K562 (cell line): Measurements from ENCODE around the gene PAQR8. TPM values are rescaled to one million over a fixed set of nuclear protein-coding genes. Genes with fewer than 3 reads are reported as not detected.

Experiments used
- ARID1B ChIP-seq: fragments of 450-650 bp; IDR thresholded peaks from 2 replicates; pipeline ENCODE4 v1.6.1; 2016; ENCODE audit warnings: antibody characterized with exemption, mild to moderate bottlenecking, inconsistent platforms
- ATF7 ChIP-seq: fragments of 450-650 bp; IDR thresholded peaks from 2 replicates; pipeline ENCODE4 v1.7.1; 2014; ENCODE audit warnings: mild to moderate bottlenecking, moderate library complexity
- BHLHE40 ChIP-seq: IDR thresholded peaks from 2 replicates; pipeline ENCODE4 v1.6.1; 2011; ENCODE audit warnings: low read length, improper control_type of control experiment
- CEBPG ChIP-seq, 3 experiments: fragments of 200-800 bp in 1 of 3; sonication (Bioruptor generic) in 1 of 3; sonication (generic) in 1 of 3; formaldehyde crosslinking in 1 of 3; IDR thresholded peaks in 2 of 3; conservative IDR thresholded peaks in 1 of 3; 2 replicates each; pipeline versions ENCODE4 v1.6.1 to v1.8.0; 2016 to 2022; ENCODE audit warnings: missing compliant biosample characterization in 2 of 3, missing genetic modification characterization in 2 of 3, mild to moderate bottlenecking in 1 of 3, missing genetic modification reagents in 1 of 3
- CTBP1 ChIP-seq: fragments of 450-650 bp; IDR thresholded peaks from 2 replicates; pipeline ENCODE4 v1.6.1; 2016; ENCODE audit warnings: borderline replicate concordance
- DPF2 ChIP-seq: fragments of 450-650 bp; IDR thresholded peaks from 2 replicates; pipeline ENCODE4 v1.6.1; 2016
- EP300 ChIP-seq: IDR thresholded peaks from 2 replicates; pipeline ENCODE4 v1.6.1; 2012; ENCODE audit warnings: low read length, improper control_type of control experiment
- EP400 ChIP-seq: fragments of 450-650 bp; IDR thresholded peaks from 2 replicates; pipeline ENCODE4 v1.6.1; 2017; ENCODE audit warnings: antibody characterized with exemption, mild to moderate bottlenecking, moderate library complexity
- ETV5 ChIP-seq: sonication (generic); formaldehyde crosslinking; IDR thresholded peaks from 2 replicates; pipeline ENCODE4 v1.4.0; 2020; ENCODE audit warnings: low read depth, mild to moderate bottlenecking, missing genetic modification reagents
- FOXK2 ChIP-seq, 2 experiments: fragments of 450-650 bp; IDR thresholded peaks in 1 of 2; conservative IDR thresholded peaks in 1 of 2; 2 replicates each; pipeline ENCODE4 v1.6.1; 2016; ENCODE audit warnings: low read depth in 2 of 2, mild to moderate bottlenecking in 1 of 2
- HIVEP1 ChIP-seq: fragments of 250-450 bp; sonication (Bioruptor Pico); IDR thresholded peaks from 2 replicates; pipeline ENCODE4 v1.4.0; 2020; ENCODE audit warnings: mild to moderate bottlenecking
- HNRNPH1 ChIP-seq: fragments of 200-400 bp; formaldehyde crosslinking; optimal IDR thresholded peaks from 2 replicates; pipeline ENCODE3; 2017; ENCODE audit warnings: low read depth, mild to moderate bottlenecking, low read length, moderate library complexity
- JUND ChIP-seq, 2 experiments: IDR thresholded peaks; 2 replicates in 1 of 2; 3 replicates in 1 of 2; pipeline ENCODE4 v1.6.1; 2011; ENCODE audit warnings: borderline replicate concordance in 2 of 2, low read depth in 2 of 2, low read length in 2 of 2, improper control_type of control experiment in 1 of 2, missing biosample characterization in 1 of 2, missing genetic modification characterization in 1 of 2, missing genetic modification reagents in 1 of 2
- NR2C1 ChIP-seq, 2 experiments: fragments of 450-650 bp; IDR thresholded peaks; 2 replicates each; pipeline ENCODE4 v1.6.1; 2017; ENCODE audit warnings: mild to moderate bottlenecking in 2 of 2, antibody characterized with exemption in 1 of 2, inconsistent platforms in 1 of 2, missing compliant biosample characterization in 1 of 2, missing genetic modification characterization in 1 of 2
- POLR3A ChIP-seq: IDR thresholded peaks from 2 replicates; pipeline ENCODE4 v1.6.1; 2011; ENCODE audit warnings: borderline replicate concordance, mild to moderate bottlenecking, moderate library complexity; ENCODE audit not compliant: insufficient read length, insufficient read depth; ENCODE audit errors: extremely low read depth
- RNF2 ChIP-seq: sonication (generic); IDR thresholded peaks from 2 replicates; pipeline ENCODE4 v1.6.1; 2016
- SMARCC2 ChIP-seq: fragments of 450-650 bp; IDR thresholded peaks from 2 replicates; pipeline ENCODE4 v1.6.1; 2017; ENCODE audit warnings: antibody characterized with exemption, moderate library complexity, mild to moderate bottlenecking, low read depth
- SOX6 ChIP-seq: fragments of 450-650 bp; IDR thresholded peaks from 2 replicates; pipeline ENCODE4 v1.6.1; 2014; ENCODE audit warnings: mild to moderate bottlenecking
- TCF3 ChIP-seq: sonication (generic); formaldehyde crosslinking; IDR thresholded peaks from 2 replicates; pipeline ENCODE4 v1.4.0; 2020; ENCODE audit warnings: mild to moderate bottlenecking, missing genetic modification reagents
- TGIF2 ChIP-seq: sonication (generic); formaldehyde crosslinking; IDR thresholded peaks from 2 replicates; pipeline ENCODE4 v1.8.1; 2022; ENCODE audit warnings: mild to moderate bottlenecking, missing genetic modification reagents, moderate library complexity
- ZNF444 ChIP-seq: fragments of 250-450 bp; sonication (Bioruptor Pico); IDR thresholded peaks from 2 replicates; pipeline ENCODE4 v1.4.0; 2020; ENCODE audit warnings: mild to moderate bottlenecking, moderate library complexity
- ZNF551 ChIP-seq: fragments of 250-450 bp; sonication (Bioruptor Pico); IDR thresholded peaks from 2 replicates; pipeline ENCODE4 v1.5.0; 2021; ENCODE audit warnings: mild to moderate bottlenecking, moderate library complexity
- ZNF740 ChIP-seq, 3 experiments: fragments of 200-800 bp in 1 of 3; sonication (Bioruptor generic) in 1 of 3; sonication (generic) in 1 of 3; formaldehyde crosslinking in 1 of 3; IDR thresholded peaks; 2 replicates each; pipeline versions ENCODE4 v1.6.1 to v1.8.0; 2016 to 2022; ENCODE audit warnings: mild to moderate bottlenecking in 2 of 3, missing compliant biosample characterization in 2 of 3, missing genetic modification characterization in 2 of 3, missing genetic modification reagents in 1 of 3
- ZNF79 ChIP-seq: fragments of 250-450 bp; sonication (Bioruptor Pico); IDR thresholded peaks from 2 replicates; pipeline ENCODE4 v1.4.0; 2020; ENCODE audit warnings: low read depth, mild to moderate bottlenecking, moderate library complexity
- polyA plus RNA-seq, 8 experiments: library from polyadenylated mRNA; depleted of rRNA in 4 of 8; stranded (reverse) in 5 of 8; unstranded in 3 of 8; fragments of >200 nt; fragmentation: Nextera tagmentation in 2 of 8; fragmentation: Illumina TruSeq in 1 of 8; extraction: Ambion mirVana in 2 of 8; extraction: Trizol in 1 of 8; gene quantifications; 2 replicates each; pipeline versions ENCODE4 v1.2.1 to v1.2.3, GENCODE V29; 2011 to 2014; ENCODE audit warnings: inconsistent platforms in 1 of 8, missing spikeins in 1 of 8
- total RNA-seq, 7 experiments: library from RNA; depleted of rRNA in 6 of 7; stranded (reverse); fragments of >200 nt in 6 of 7; fragmentation: Illumina TruSeq in 2 of 7; extraction: Trizol in 2 of 7; gene quantifications; 2 replicates each; pipeline versions ENCODE4 v1.2.1 to v1.2.3, GENCODE V29; 2011 to 2021; ENCODE audit warnings: low replicate concordance in 1 of 7

PAQR8 gene
- total and polyA plus RNA-seq, 9 of the 15 experiments (the other 6 are each of a cell fraction or from before 2014, with no cell fraction given): 1.4 to 10.2 (median 3.5) TPM

GRCh38 chr6:52390361-52390727 is 28.4 kb downstream of the PAQR8 start (continued):
- no peak for TF ChIP-seq HNRNPH1
- peak; percentile 38; the same call in 1 of the 2 replicates for TF ChIP-seq TCF3 (CRISPR knock-in tag)
- 0 out of 2 replicates have a peak, but pooled peaks have one; percentile 22 for TF ChIP-seq SOX6
- peak; percentile 93 for TF ChIP-seq ETV5 (CRISPR knock-in tag)
- TF ChIP-seq ATF7: 0 out of 2 replicates have a peak, but pooled peaks have one; percentile 14
- no peak for TF ChIP-seq ZNF444 (CRISPR knock-in tag)
- no peak for TF ChIP-seq ZNF79 (CRISPR knock-in tag)
- no peak for TF ChIP-seq ZNF551
- TF ChIP-seq CEBPG (CRISPR knock-in tag; IDR thresholded peaks at IDR 0.05): no peak
- no peak for TF ChIP-seq CEBPG (tag; conservative IDR thresholded peaks at IDR 0.05 in 1 of 2, IDR thresholded peaks at IDR 0.05 in 1 of 2)
- no peak for TF ChIP-seq TGIF2
- TF ChIP-seq RNF2: no peak; the same call in none of the 2 replicates
- 0 out of 4 replicates have a peak, but pooled peaks of 1 of the 2 experiments have one; percentile 26 for TF ChIP-seq FOXK2 (conservative IDR thresholded peaks at IDR 0.05 in 1 of 2, IDR thresholded peaks at IDR 0.05 in 1 of 2; ENCODE audit: low read depth in 2 of 2)
- TF ChIP-seq EP400: peak; percentile 29; the same call in 1 of the 2 replicates
- no peak for TF ChIP-seq NR2C1 (IDR thresholded peaks at IDR 0.05)
- TF ChIP-seq NR2C1 (tag; IDR thresholded peaks at IDR 0.05): no peak
- TF ChIP-seq ARID1B: peak; percentile 79
- no peak for TF ChIP-seq HIVEP1
- TF ChIP-seq CTBP1: 0 out of 2 replicates have a peak, but pooled peaks have one; percentile 14
- no peak for TF ChIP-seq ZNF740 (CRISPR knock-in tag; IDR thresholded peaks at IDR 0.05)
- TF ChIP-seq ZNF740 (tag; IDR thresholded peaks at IDR 0.05): no peak
- TF ChIP-seq DPF2: peak; percentile 87
- TF ChIP-seq SMARCC2: peak; percentile 58; the same call in 1 of the 2 replicates
- peak; percentile 59 for TF ChIP-seq EP300
- peak; percentile 90 for TF ChIP-seq JUND (IDR thresholded peaks at IDR 0.05; ENCODE audit: borderline replicate concordance, low read depth, low read length)
- TF ChIP-seq JUND (tag; IDR thresholded peaks at IDR 0.05; ENCODE audit: borderline replicate concordance, low read depth, low read length): peak; percentile 77
- no peak for TF ChIP-seq POLR3A
- no peak; the same call in 1 of the 2 replicates for TF ChIP-seq BHLHE40
